VCaP (cell line): ENCODE results near the gene TTC13.

Experiments
- H3K27ac ChIP-seq: fragments of 450-650 bp; 2 replicates; pipeline ENCODE4 v1.5.1; 2017
- CTCF ChIP-seq: fragments of 450-650 bp; conservative IDR thresholded peaks from 2 replicates; pipeline ENCODE4 v1.5.1; 2017; ENCODE audit warnings: mild to moderate bottlenecking, moderate library complexity

The TTC13 gene

GRCh38 chr1:230865062-230865817 lies 113.4 kb downstream of the TTC13 start:
- TF ChIP-seq CTCF, result no peak
- no peak overlapping the region for H3K27ac ChIP-seq

GRCh38 chr1:230864441-230864840 lies 114.2 kb downstream of the TTC13 start:
- H3K27ac ChIP-seq, result peak overlapping the region; percentile 75
- no peak for TF ChIP-seq CTCF

- peak overlapping the region; percentile 75 for H3K27ac ChIP-seq
- TF ChIP-seq CTCF, result no peak
Observed at GRCh38 chr1:230863449-230863848, 115.2 kb downstream of the TTC13 start.

GRCh38 chr1:230861970-230862595 lies 116.6 kb downstream of the TTC13 start:
- H3K27ac ChIP-seq, result no peak overlapping the region
- TF ChIP-seq CTCF, result no peak

- TF ChIP-seq CTCF, result no peak
- H3K27ac ChIP-seq, result no peak overlapping the region
Observed at GRCh38 chr1:230861489-230861888, 117.2 kb downstream of the TTC13 start.

- no peak for TF ChIP-seq CTCF
- no peak overlapping the region for H3K27ac ChIP-seq
Observed at GRCh38 chr1:230860617-230861384, 117.9 kb downstream of the TTC13 start.
